ENCODE data around the gene PXDC1. TPM values are rescaled to one million over a fixed set of nuclear protein-coding genes. Genes with fewer than 3 reads are reported as not detected.

Gene PXDC1
- total and polyA plus RNA-seq, 4 donors, result 21.0 to 53.8 (median 43.3) TPM

DNA sequence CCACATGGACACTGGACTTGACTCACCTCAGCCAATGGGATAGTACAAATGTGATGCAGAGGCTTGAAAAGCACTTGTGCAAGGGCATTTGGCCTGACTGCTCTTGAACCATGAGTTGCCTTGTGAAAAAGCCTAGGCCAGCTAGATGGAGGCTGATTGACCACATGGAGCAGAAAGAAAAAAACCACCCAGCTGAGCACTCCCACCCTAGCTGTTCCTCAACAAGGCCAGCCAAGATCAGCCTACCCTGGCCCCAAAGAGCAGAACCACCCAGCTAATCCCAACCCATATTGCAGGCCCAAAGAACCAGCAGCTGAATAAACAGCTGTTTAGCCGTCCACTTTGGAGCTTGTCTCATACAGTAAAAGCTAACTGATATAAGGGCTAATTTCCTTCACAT, 36.7 kb downstream of the PXDC1 start:
- no peaks in the 10 kb centered on the region for H3K27me3 ChIP-seq (ENCODE audit: control insufficient read depth in 3 of 3, insufficient read depth in 3 of 3, low read length in 2 of 3)
- no peak overlapping the region for H3K27ac ChIP-seq (ENCODE audit: low read depth in 1 of 2, low read length in 1 of 2)
- no peak overlapping the region for H3K9ac ChIP-seq (ENCODE audit: insufficient read depth in 1 of 2, low read length in 2 of 2)
- no peak for DNase-seq
- TF ChIP-seq, protein P1, sequence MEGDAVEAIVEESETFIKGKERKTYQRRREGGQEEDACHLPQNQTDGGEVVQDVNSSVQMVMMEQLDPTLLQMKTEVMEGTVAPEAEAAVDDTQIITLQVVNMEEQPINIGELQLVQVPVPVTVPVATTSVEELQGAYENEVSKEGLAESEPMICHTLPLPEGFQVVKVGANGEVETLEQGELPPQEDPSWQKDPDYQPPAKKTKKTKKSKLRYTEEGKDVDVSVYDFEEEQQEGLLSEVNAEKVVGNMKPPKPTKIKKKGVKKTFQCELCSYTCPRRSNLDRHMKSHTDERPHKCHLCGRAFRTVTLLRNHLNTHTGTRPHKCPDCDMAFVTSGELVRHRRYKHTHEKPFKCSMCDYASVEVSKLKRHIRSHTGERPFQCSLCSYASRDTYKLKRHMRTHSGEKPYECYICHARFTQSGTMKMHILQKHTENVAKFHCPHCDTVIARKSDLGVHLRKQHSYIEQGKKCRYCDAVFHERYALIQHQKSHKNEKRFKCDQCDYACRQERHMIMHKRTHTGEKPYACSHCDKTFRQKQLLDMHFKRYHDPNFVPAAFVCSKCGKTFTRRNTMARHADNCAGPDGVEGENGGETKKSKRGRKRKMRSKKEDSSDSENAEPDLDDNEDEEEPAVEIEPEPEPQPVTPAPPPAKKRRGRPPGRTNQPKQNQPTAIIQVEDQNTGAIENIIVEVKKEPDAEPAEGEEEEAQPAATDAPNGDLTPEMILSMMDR (IDR thresholded peaks at IDR 0.05; ENCODE audit: control extremely low read depth, extremely low read depth), result no peak
- peaks cover 0 to 1% (median 0%) of the 10 kb centered on the region in 4 donors for H3K9me3 ChIP-seq (ENCODE audit: control insufficient read depth in 4 of 4, insufficient read depth in 3 of 4, low read length in 3 of 4)
- ATAC-seq (ENCODE audit: insufficient read depth, low FRiP score), result no peak
- 94 to 97% methylated on average over 1 of the region's 1 CpG for WGBS, 2 donors
- peaks cover 0 to 3% (median 0%) of the 10 kb centered on the region in 4 donors for H3K36me3 ChIP-seq (ENCODE audit: control insufficient read depth in 4 of 4, insufficient read depth in 4 of 4, low read length in 4 of 4)
- H3K4me1 ChIP-seq (ENCODE audit: control insufficient read depth in 5 of 5, insufficient read depth in 5 of 5, low read length in 5 of 5), result peaks cover 0 to 5% (median 0%) of the 10 kb centered on the region in 5 donors
- no peak overlapping the region for H3K4me3 ChIP-seq

DNA sequence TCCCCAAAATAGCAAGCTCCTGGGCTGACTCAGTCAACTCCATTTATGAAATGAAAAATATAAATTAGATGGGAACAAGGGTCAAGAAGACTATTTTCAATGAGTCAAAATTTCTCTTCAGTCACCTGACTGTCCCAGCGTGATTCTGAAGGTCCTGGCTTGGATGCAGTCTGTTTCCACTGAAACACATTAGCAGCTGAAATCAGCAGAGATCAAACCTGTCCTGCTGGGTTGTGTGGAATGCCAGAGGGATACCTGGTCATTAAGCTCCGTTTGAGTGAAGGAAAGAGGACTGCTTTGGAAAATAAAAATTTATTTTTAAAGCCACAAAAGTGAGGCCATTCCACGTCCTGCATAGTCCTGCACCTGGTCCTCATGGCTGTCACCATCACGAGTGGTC, 37.4 kb downstream of the PXDC1 start:
- peaks cover 0 to 5% (median 0%) of the 10 kb centered on the region in 5 donors for H3K4me1 ChIP-seq (ENCODE audit: control insufficient read depth in 5 of 5, insufficient read depth in 5 of 5, low read length in 5 of 5)
- no peak overlapping the region for H3K9ac ChIP-seq (ENCODE audit: insufficient read depth in 1 of 2, low read length in 2 of 2)
- peaks cover 0 to 3% (median 0%) of the 10 kb centered on the region in 4 donors for H3K36me3 ChIP-seq (ENCODE audit: control insufficient read depth in 4 of 4, insufficient read depth in 4 of 4, low read length in 4 of 4)
- TF ChIP-seq, protein P1 (IDR thresholded peaks at IDR 0.05; ENCODE audit: control extremely low read depth, extremely low read depth), result no peak
- H3K27ac ChIP-seq (ENCODE audit: low read depth in 1 of 2, low read length in 1 of 2), result no peak overlapping the region
- H3K27me3 ChIP-seq (ENCODE audit: control insufficient read depth in 3 of 3, insufficient read depth in 3 of 3, low read length in 2 of 3), result no peaks in the 10 kb centered on the region
- DNase-seq (no peak), ATAC-seq (ENCODE audit: insufficient read depth, low FRiP score) (no peak)
- 92 to 93% methylated on average over 4 of the region's 4 CpGs for WGBS, 2 donors
- peaks cover 0 to 3% (median 0%) of the 10 kb centered on the region in 4 donors for H3K9me3 ChIP-seq (ENCODE audit: control insufficient read depth in 4 of 4, insufficient read depth in 3 of 4, low read length in 3 of 4)
- no peak overlapping the region for H3K4me3 ChIP-seq

DNA sequence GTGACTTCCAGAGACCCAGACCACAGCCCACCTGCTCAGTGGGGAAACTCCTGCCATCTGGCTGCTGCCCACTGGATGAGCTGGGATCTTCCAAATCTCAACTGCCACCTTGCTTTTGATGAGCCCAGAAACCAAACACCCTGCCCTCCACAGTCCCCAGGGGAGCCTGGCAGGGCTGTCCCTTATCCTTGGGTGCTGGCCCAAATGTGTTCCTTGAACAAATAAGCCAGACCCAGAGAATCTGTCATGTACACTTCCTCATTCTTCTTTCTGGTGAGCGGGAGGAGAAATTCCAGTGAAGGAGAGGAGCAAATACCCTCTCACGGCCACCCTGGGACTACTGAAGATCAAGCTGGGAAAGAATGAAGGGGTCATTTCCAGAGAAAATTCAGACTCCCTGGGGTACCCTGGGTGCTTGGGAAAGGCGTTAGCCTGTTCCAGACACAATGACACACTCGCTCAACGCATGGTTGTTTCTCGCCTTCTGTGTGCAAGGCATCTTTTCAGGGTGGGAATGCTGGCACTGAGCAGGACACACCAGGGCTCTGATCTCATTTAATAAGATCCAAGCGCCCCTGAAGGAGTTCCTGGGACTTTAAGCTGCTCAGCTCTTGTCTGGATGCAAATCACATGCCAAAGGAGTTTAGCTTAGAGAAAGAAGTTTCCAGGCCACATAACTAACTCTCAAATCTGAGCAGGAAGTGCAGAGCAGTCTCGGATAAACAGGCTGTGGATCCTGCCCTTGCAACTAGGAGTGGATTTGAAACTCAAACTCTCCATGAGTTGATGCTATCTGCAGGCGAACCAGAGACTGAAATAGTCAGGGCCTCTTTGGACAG, 38.5 kb downstream of the PXDC1 start:
- no peak for ATAC-seq (ENCODE audit: insufficient read depth, low FRiP score)
- TF ChIP-seq, protein P1 (IDR thresholded peaks at IDR 0.05; ENCODE audit: control extremely low read depth, extremely low read depth), result no peak
- H3K4me3 ChIP-seq, result no peak overlapping the region
- peaks cover 0 to 3% (median 0%) of the 10 kb centered on the region in 4 donors for H3K9me3 ChIP-seq (ENCODE audit: control insufficient read depth in 4 of 4, insufficient read depth in 3 of 4, low read length in 3 of 4)
- 67 to 74% methylated on average over 9 of the region's 9 CpGs for WGBS, 2 donors
- no peak overlapping the region for H3K9ac ChIP-seq (ENCODE audit: insufficient read depth in 1 of 2, low read length in 2 of 2)
- H3K27me3 ChIP-seq (ENCODE audit: control insufficient read depth in 3 of 3, insufficient read depth in 3 of 3, low read length in 2 of 3), result no peaks in the 10 kb centered on the region
- H3K27ac ChIP-seq (ENCODE audit: low read depth in 1 of 2, low read length in 1 of 2), result no peak overlapping the region
- DNase-seq, result peak in 1 of 3 donors; percentile 21
- H3K4me1 ChIP-seq (ENCODE audit: control insufficient read depth in 5 of 5, insufficient read depth in 5 of 5, low read length in 5 of 5), result peaks cover 0 to 5% (median 0%) of the 10 kb centered on the region in 5 donors
- peaks cover 0 to 3% (median 0%) of the 10 kb centered on the region in 4 donors for H3K36me3 ChIP-seq (ENCODE audit: control insufficient read depth in 4 of 4, insufficient read depth in 4 of 4, low read length in 4 of 4)

All from lung (tissue), 12 donors.